MM.1S (cell line): ENCODE results near the gene BBIP1.

ENCODE experiments used
- CTCF ChIP-seq: fragments of 300-600 bp; sonication (generic); IDR thresholded peaks from 2 replicates; pipeline ENCODE4 v1.5.1; 2016; ENCODE audit warnings: antibody characterized with exemption, low read length, mixed read lengths
- EZH2 ChIP-seq: fragments of 300-600 bp; sonication (generic); optimal IDR thresholded peaks from 2 replicates; pipeline ENCODE3; 2017; ENCODE audit warnings: low read depth, mild to moderate bottlenecking, antibody characterized with exemption, low read length, mixed read lengths
- EZH2phosphoT487 ChIP-seq: fragments of 300-600 bp; sonication (generic); IDR thresholded peaks from 2 replicates; pipeline ENCODE4 v1.6.1; 2018; ENCODE audit warnings: antibody characterized with exemption, low read length

- TF ChIP-seq CTCF, result no peak
- no peak for TF ChIP-seq EZH2
- TF ChIP-seq EZH2phosphoT487, result no peak
These were observed 50.0 kb downstream of the BBIP1 start for GRCh38 chr10:110868981-110869380.
